ENCODE results near the gene ZNF502. TPM values are rescaled to one million over a fixed set of nuclear protein-coding genes. Genes with fewer than 3 reads are reported as not detected.
"Not testable (repeated sequence)": the region's sequence is repeated elsewhere in the genome, so short reads cannot be mapped to it uniquely, and the experiment has no call there.

ZNF502 gene
- total and polyA plus RNA-seq, 2 donors (not counting 1 experiment from before 2014, with no cell fraction given), result 1.4 to 5.5 TPM

DNA sequence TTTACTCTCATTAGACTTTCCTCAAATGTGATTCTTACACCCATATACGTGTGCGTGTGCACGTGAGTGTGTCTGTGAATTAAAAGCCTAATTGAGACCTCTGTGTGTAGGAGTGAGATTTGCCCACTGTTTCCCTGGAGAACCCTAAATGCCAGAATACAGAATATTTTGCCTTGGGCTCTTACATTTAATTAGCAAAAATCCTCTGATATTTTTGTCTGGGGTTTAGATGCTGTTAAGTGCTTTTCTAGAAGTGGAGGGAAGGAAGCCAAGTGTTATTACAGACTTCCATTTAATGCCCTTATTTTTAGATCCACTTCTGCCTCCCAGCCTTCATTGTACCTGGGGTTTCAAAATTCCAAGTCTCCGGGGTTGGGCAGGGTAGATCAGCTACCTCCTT, 46.1 kb upstream of the ZNF502 start:
- H3K9me3 Mint-ChIP-seq (ENCODE audit: insufficient read depth), result peaks cover 7% of the 10 kb centered on the region
- no peaks in the 10 kb centered on the region for H3K79me2 ChIP-seq (ENCODE audit: control insufficient read depth, insufficient read depth, low read length)
- POLR2A ChIA-PET, result no interaction called here
- no peak for ATAC-seq (ENCODE audit: low read depth)
- peaks cover 0 to under 1% of the 10 kb centered on the region in 2 experiments for H3K36me3 ChIP-seq (replicated peaks in 1 of 2; ENCODE audit: control extremely low read depth in 1 of 2, control insufficient read depth in 1 of 2, extremely low read depth in 1 of 2, insufficient read depth in 2 of 2, low read length in 1 of 2)
- no peak overlapping the region for H3K4me2 ChIP-seq (replicated peaks; ENCODE audit: low read depth, low read length, poor library complexity, severe bottlenecking)
- DNase-seq, result no peak
- H3K4me1 Mint-ChIP-seq, result no peaks in the 10 kb centered on the region
- CTCF ChIA-PET, result no interaction called here
- no peak overlapping the region for H3K27ac Mint-ChIP-seq
- intact Hi-C loops (cut with micrococcal nuclease), result no loop called here
- H3K27me3 ChIP-seq (replicated peaks in 1 of 4; ENCODE audit: control extremely low read depth in 1 of 4, control insufficient read depth in 3 of 4, insufficient read depth in 4 of 4, low read length in 3 of 4), result no peaks in the 10 kb centered on the region
- TF ChIP-seq EZH2 (IDR thresholded peaks at IDR 0.05; ENCODE audit: borderline replicate concordance, insufficient read depth, low read depth, low read length, poor library complexity, severe bottlenecking), result no peak
- TF ChIP-seq, protein P1, sequence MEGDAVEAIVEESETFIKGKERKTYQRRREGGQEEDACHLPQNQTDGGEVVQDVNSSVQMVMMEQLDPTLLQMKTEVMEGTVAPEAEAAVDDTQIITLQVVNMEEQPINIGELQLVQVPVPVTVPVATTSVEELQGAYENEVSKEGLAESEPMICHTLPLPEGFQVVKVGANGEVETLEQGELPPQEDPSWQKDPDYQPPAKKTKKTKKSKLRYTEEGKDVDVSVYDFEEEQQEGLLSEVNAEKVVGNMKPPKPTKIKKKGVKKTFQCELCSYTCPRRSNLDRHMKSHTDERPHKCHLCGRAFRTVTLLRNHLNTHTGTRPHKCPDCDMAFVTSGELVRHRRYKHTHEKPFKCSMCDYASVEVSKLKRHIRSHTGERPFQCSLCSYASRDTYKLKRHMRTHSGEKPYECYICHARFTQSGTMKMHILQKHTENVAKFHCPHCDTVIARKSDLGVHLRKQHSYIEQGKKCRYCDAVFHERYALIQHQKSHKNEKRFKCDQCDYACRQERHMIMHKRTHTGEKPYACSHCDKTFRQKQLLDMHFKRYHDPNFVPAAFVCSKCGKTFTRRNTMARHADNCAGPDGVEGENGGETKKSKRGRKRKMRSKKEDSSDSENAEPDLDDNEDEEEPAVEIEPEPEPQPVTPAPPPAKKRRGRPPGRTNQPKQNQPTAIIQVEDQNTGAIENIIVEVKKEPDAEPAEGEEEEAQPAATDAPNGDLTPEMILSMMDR (IDR thresholded peaks at IDR 0.05), result no peak
- H2AFZ ChIP-seq (ENCODE audit: insufficient read depth, low read depth, low read length, poor library complexity, severe bottlenecking), result no peak overlapping the region
- H3K4me1 ChIP-seq (ENCODE audit: control insufficient read depth in 2 of 2, insufficient read depth in 2 of 2, low read length in 2 of 2), result no peaks in the 10 kb centered on the region
- H3K27ac ChIP-seq (ENCODE audit: low read length in 2 of 2), result no peak overlapping the region
- no peak overlapping the region for H3K9ac ChIP-seq (ENCODE audit: low read length)
- no peaks in the 10 kb centered on the region for H3K9me3 ChIP-seq (ENCODE audit: control extremely low read depth in 1 of 3, control insufficient read depth in 2 of 3, insufficient read depth in 1 of 3, low read length in 2 of 3)
- no peaks in the 10 kb centered on the region for H3K27me3 Mint-ChIP-seq
- WGBS (ENCODE audit: insufficient coverage), result 100% methylated on average over 1 of the region's 4 CpGs
- no peak overlapping the region for H3K4me3 ChIP-seq (ENCODE audit: control extremely low read depth in 1 of 5, extremely low read depth in 1 of 5, insufficient read depth in 1 of 5, low read depth in 2 of 5, low read length in 4 of 5)
- no peaks in the 10 kb centered on the region for H4K20me1 ChIP-seq (ENCODE audit: control insufficient read depth, insufficient read depth, low read length, poor library complexity, severe bottlenecking)
- no peak overlapping the region for H3K4me3 Mint-ChIP-seq

DNA sequence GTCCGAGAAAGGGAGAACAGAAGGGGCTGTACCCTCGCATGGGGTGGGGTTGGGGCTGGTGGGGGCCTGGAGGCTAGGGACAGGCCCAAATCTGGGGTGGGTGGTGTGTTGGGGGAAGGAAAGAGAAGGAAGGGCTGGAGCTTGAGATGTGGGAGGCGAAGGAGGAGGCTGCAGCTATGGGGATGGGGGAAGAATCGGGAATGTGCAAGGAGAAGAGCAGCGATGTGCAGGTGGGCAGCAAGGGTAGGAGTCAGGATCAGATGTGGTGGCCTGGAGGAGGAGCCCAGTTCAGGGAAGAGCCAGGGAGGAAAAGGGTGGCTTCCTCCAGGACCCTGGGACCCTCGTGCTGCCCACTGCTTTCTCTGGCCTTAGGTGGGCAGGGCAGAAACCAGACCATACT, 42.7 kb upstream of the ZNF502 start:
- H3K4me2 ChIP-seq (replicated peaks; ENCODE audit: low read depth, low read length, poor library complexity, severe bottlenecking), result no peak overlapping the region
- H4K20me1 ChIP-seq (ENCODE audit: control insufficient read depth, insufficient read depth, low read length, poor library complexity, severe bottlenecking), result no peaks in the 10 kb centered on the region
- no peak for DNase-seq
- H3K9me3 ChIP-seq (ENCODE audit: control extremely low read depth in 1 of 3, control insufficient read depth in 2 of 3, insufficient read depth in 1 of 3, low read length in 2 of 3), result peaks cover 0 to 7% (median 0%) of the 10 kb centered on the region in 3 donors
- H3K27me3 ChIP-seq (replicated peaks in 1 of 4; ENCODE audit: control extremely low read depth in 1 of 4, control insufficient read depth in 3 of 4, insufficient read depth in 4 of 4, low read length in 3 of 4), result no peaks in the 10 kb centered on the region
- no peak for ATAC-seq (ENCODE audit: low read depth)
- intact Hi-C loops (cut with micrococcal nuclease), result no loop called here
- no peaks in the 10 kb centered on the region for H3K4me1 ChIP-seq (ENCODE audit: control insufficient read depth in 2 of 2, insufficient read depth in 2 of 2, low read length in 2 of 2)
- H3K4me3 ChIP-seq (ENCODE audit: control extremely low read depth in 1 of 5, extremely low read depth in 1 of 5, insufficient read depth in 1 of 5, low read depth in 2 of 5, low read length in 4 of 5), result no peak overlapping the region
- ChIA-PET CTCF (no interaction called here), POLR2A (no interaction called here)
- Mint-ChIP-seq H3K27ac (no peak overlapping the region), H3K4me3 (no peak overlapping the region), H3K4me1 (no peaks in the 10 kb centered on the region), H3K27me3 (no peaks in the 10 kb centered on the region), H3K9me3 (ENCODE audit: insufficient read depth) (peaks cover 7% of the 10 kb centered on the region)
- H3K79me2 ChIP-seq (ENCODE audit: control insufficient read depth, insufficient read depth, low read length), result no peaks in the 10 kb centered on the region
- no peak overlapping the region for H3K9ac ChIP-seq (ENCODE audit: low read length)
- no peaks in the 10 kb centered on the region for H3K36me3 ChIP-seq (replicated peaks in 1 of 2; ENCODE audit: control extremely low read depth in 1 of 2, control insufficient read depth in 1 of 2, extremely low read depth in 1 of 2, insufficient read depth in 2 of 2, low read length in 1 of 2)
- WGBS (ENCODE audit: insufficient coverage), result 96% methylated on average over 6 of the region's 6 CpGs
- no peak for TF ChIP-seq EZH2 (IDR thresholded peaks at IDR 0.05; ENCODE audit: borderline replicate concordance, insufficient read depth, low read depth, low read length, poor library complexity, severe bottlenecking)
- TF ChIP-seq, protein P1 (IDR thresholded peaks at IDR 0.05), result no peak
- no peak overlapping the region for H2AFZ ChIP-seq (ENCODE audit: insufficient read depth, low read depth, low read length, poor library complexity, severe bottlenecking)
- no peak overlapping the region for H3K27ac ChIP-seq (ENCODE audit: low read length in 2 of 2)

DNA sequence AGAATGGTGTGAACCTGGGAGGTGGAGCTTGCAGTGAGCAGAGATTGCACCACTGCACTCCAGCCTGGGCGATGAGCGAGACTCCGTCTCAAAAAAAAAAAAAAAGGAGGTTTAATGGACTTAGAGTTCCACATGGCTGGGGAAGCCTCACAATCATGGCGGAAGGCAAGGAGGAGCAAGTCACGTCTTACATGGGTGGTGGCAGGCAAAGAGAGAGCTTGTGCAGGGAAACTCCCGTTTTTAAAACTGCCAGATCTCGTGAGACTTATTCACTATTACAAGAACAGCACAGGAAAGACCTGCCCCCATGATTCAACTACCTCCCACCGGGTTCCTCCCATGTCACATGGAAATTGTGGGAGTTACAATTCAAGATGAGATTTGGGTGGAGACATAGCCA, 39.0 kb upstream of the ZNF502 start:
- intact Hi-C loops (cut with micrococcal nuclease); H3K27me3 Mint-ChIP-seq; H3K4me1 ChIP-seq (ENCODE audit: control insufficient read depth in 2 of 2, insufficient read depth in 2 of 2, low read length in 2 of 2); CTCF ChIA-PET; H3K4me3 ChIP-seq (ENCODE audit: control extremely low read depth in 1 of 5, extremely low read depth in 1 of 5, insufficient read depth in 1 of 5, low read depth in 2 of 5, low read length in 4 of 5); ATAC-seq (ENCODE audit: low read depth); H3K4me2 ChIP-seq (replicated peaks; ENCODE audit: low read depth, low read length, poor library complexity, severe bottlenecking); H3K79me2 ChIP-seq (ENCODE audit: control insufficient read depth, insufficient read depth, low read length); H3K4me3 Mint-ChIP-seq; H3K27ac Mint-ChIP-seq; H2AFZ ChIP-seq (ENCODE audit: insufficient read depth, low read depth, low read length, poor library complexity, severe bottlenecking); H3K36me3 ChIP-seq (replicated peaks in 1 of 2; ENCODE audit: control extremely low read depth in 1 of 2, control insufficient read depth in 1 of 2, extremely low read depth in 1 of 2, insufficient read depth in 2 of 2, low read length in 1 of 2); H4K20me1 ChIP-seq (ENCODE audit: control insufficient read depth, insufficient read depth, low read length, poor library complexity, severe bottlenecking); H3K9ac ChIP-seq (ENCODE audit: low read length); H3K9me3 Mint-ChIP-seq (ENCODE audit: insufficient read depth); H3K4me1 Mint-ChIP-seq; H3K9me3 ChIP-seq (ENCODE audit: control extremely low read depth in 1 of 3, control insufficient read depth in 2 of 3, insufficient read depth in 1 of 3, low read length in 2 of 3); H3K27me3 ChIP-seq (replicated peaks in 1 of 4; ENCODE audit: control extremely low read depth in 1 of 4, control insufficient read depth in 3 of 4, insufficient read depth in 4 of 4, low read length in 3 of 4); H3K27ac ChIP-seq (ENCODE audit: low read length in 2 of 2); DNase-seq: not testable (repeated sequence)
- POLR2A ChIA-PET, result interaction anchor here (0.6 kb wide), 1 partner anchor 211 kb away, joined by 3 read pairs; no protein-coding TSS in a partner anchor
- WGBS (ENCODE audit: insufficient coverage), result 93% methylated on average over 3 of the region's 8 CpGs

Data from B cell (primary cell).